Amygdala (tissue), 56 donors: ENCODE measurements around the gene OXTR.
A peak's percentile ranks its signal among the peaks of the same experiment; 100 is the strongest.

Experiments used
- DNase-seq, 56 donors: peaks; one replicate each; lab custom pipeline; 2025; lab: John Stamatoyannopoulos, UW

OXTR gene

GRCh38 chr3:8767667-8768363 is 1.6 kb downstream of the OXTR start:
- DNase-seq, result peak in 2 of 56 donors; percentile 4 to 21

DNA sequence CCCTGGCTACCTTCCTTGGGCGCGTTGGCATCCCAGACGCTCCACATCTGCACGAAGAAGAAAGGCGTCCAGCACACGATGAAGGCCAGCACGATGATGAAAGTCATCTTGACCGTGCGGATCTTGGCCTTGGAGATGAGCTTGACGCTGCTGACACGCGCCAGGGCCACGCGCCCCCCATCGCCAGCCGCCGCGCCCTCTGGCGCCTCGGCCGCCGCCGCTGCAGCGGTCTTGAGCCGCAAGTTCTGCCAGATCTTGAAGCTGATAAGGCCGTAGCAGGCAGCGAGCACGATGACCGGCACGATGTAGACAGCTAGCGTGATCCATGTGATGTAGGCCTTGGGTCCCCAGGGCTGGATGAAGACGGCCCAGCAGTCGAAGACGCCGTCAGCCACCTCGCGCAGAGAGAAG is 2.2 kb downstream of the OXTR start:
- no peak for DNase-seq

DNA sequence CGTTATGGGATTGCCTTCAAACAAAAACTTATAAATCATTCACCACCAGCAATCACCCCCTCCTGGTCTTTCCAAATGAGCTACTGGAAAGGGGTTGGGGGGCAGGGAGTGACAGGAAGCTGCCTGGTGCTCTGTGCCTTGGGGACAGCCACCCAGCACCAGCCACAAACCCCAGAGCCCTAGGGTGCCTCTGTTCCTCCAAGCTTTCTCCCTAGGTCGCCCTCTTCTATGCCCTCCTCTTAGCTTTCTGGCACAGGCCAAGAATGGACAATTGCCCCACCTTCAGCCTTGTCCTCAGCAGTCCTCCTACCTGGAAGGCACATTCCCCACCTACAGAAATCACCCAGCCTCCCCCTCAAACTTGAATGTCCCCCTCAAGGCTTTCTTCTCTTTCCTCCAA is 3.3 kb downstream of the OXTR start:
- DNase-seq, result no peak

GRCh38 chr3:8765528-8765927 is 3.9 kb downstream of the OXTR start:
- no peak for DNase-seq

GRCh38 chr3:8764528-8764927 is 4.9 kb downstream of the OXTR start:
- DNase-seq, result no peak

- DNase-seq, result no peak
Measured at GRCh38 chr3:8762607-8763377, 6.6 kb downstream of the OXTR start.

DNA sequence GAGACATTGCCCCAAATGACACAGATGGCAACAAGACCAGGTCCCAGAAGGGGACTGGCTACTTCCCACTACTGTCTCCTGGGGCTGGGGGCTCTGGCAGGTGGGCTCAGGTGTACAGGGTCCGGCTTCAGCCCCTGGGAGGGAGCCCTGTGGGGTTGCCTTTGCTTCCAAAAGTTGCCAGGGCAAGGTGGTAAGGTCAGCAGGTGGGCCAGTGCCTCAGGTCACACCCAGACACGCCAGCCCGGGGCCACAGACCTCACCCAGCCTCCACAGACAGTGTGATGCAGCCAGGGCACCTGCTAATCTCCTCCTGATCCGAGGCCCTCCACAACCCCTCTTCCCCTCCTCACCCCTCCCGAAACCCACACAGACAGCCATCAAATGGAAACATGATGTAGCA is 7.5 kb downstream of the OXTR start:
- DNase-seq, result no peak

DNA sequence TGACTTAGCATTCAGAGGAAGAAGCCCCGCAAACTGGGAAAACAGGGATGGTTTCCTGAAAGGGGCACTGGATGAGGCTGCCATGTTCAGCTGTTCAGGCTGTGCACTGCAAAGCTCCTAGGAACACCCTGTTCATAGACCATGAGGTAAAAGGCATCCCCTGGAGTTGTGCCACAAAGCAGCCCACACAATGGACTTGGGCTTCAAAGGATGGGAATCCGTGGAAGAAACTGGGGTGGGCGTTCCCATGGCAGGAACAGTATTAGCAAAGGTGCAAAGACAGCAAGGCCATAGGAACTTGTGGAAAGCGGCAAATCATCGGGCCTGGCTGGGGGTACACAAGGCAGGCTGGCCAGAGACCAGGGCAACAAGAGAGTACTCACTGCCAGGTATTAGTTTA is 8.9 kb downstream of the OXTR start:
- DNase-seq, result no peak

GRCh38 chr3:8760091-8760490 is 9.3 kb downstream of the OXTR start:
- no peak for DNase-seq

GRCh38 chr3:8759038-8759707 is 10.2 kb downstream of the OXTR start:
- DNase-seq, result no peak

DNA sequence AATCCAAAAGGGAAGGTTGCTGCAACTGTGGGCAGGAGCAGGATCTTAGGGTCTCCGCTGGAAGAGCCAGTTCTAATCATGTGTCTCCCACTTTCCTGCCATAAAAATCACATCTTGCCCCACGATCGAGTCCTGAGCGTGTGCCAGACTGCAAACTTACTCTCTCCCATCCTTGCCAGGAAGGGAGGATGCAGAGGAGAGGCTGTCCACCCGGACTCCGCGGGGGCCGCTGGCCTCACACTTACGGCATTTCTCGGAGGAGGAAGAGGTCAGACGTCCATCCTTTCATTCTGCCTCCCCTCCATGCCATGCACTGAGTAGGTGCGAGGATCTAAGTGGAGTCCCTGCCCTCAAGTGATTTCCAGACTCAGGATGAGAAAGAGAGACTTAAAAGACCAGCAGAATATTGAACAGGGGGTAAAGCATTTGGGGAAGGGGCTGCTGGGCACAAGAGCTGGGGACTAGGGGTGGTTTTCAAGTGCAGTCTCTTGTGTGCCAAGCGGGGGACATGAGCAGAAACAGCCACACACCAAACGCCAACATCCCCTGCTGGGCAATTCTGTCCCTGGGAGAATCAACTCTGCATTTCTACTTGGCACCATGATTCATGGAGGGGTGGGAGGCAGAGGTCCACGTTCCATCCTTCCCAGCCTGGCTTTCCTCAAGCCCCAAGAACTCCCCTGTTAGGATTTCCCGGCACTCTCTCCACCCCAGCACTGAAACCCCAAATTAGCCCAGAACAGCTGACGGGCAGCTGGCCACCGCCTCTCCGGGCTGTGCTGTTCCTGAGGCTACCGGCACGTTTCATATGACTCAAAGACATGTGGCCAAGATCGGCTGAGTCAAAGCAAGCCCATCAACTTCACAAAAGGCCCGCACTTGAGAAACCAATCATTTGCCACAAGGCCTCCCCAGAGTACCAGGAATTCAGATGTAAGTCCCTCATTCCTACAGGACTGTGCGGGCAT is 11.6 kb downstream of the OXTR start:
- no peak for DNase-seq

GRCh38 chr3:8756671-8757070 is 12.7 kb downstream of the OXTR start:
- no peak for DNase-seq

- DNase-seq, result no peak
Measured at GRCh38 chr3:8755564-8756237, 13.7 kb downstream of the OXTR start.

DNA sequence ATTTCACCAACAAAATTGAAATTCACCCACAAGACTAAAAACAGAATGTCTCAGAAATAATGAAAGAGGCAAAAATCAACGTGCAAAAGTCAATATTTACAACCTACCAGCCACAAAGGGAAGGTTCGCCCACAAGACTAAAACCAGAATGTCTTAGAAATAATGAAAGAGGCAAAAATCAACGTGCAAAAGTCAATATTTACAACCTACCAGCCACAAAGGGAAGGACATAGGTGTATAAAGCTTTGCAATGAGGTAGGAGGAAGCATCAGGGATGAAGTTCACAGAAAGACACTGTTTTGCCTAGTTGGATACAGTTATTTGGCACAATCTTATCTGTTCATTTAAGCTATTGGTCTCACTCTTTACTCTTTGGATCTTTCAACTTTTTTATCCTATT is 14.3 kb downstream of the OXTR start:
- DNase-seq, result no peak

- DNase-seq, result no peak
Measured at GRCh38 chr3:8752832-8753231, 16.6 kb downstream of the OXTR start.

DNA sequence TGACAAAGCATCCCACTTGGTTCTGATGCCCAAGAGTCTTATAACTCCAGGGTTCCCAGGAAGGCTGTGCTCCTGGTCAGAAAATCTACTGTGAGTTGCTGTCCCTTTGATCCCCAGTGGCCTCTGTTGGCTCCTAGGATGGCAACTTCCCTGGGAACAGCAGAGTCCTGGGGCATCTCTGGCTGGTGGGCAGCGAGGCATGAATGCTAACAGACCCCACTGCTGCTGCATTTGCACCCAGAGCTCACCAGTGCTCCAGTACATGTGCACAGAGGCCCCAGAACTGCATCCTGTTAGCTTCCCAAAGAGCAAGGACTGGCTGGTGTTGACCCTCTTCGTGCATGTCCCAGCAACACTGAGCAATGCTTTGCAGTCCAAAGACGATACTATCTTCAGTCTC is 20.1 kb downstream of the OXTR start:
- no peak for DNase-seq

GRCh38 chr3:8746780-8747345 is 22.6 kb downstream of the OXTR start:
- peak in 1 of 56 donors; percentile 6 for DNase-seq

DNA sequence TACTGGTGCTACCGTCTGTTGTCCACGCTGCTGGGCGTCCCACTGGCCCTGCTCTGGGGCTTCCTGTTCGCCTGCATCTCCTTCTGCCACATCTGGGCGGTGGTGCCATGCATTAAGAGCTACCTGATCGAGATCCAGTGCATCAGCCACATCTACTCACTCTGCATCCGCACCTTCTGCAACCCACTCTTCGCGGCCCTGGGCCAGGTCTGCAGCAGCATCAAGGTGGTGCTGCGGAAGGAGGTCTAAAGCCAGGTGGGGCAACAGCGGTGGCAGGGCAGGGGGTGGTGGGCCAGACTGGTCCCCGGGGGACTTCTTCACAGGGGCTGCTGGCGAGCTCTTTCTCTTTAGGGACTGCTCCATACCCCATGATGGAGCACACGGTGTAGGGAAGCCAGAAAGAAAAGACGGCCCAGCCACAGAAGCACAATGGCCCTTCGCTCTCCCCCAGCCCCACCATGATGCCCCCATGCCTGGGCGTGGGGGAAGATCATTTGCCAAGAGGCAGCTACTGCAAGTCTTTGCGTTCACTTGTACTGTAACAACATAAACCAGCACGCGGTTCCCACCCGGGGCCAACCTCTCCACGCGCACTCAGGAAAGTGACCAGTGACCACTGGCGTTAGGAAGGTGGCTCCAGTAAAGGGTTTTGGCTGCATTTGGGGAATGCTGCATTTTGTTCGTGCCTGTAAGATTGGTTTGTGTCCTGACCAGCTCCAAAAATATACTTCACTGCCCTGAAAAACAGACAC is 23.6 kb downstream of the OXTR start:
- no peak for DNase-seq

- DNase-seq, result peak in 3 of 56 donors; percentile 4 to 15 (median 6)
Measured at GRCh38 chr3:8743911-8744310, 25.5 kb downstream of the OXTR start.
